GM12878 (cell line): Measurements from ENCODE around the gene VPS16. TPM values are rescaled to one million over a fixed set of nuclear protein-coding genes. Genes with fewer than 3 reads are reported as not detected.
A peak's percentile ranks its signal among the peaks of the same experiment; 100 is the strongest.

Experiments
- BACH1 ChIP-seq: fragments of 450-650 bp; IDR thresholded peaks from 2 replicates; pipeline ENCODE4 v1.6.1; 2017; ENCODE audit warnings: mild to moderate bottlenecking, borderline replicate concordance
- CREB1 ChIP-seq: IDR thresholded peaks from 2 replicates; pipeline ENCODE4 v1.6.1; 2012; ENCODE audit warnings: low read depth, mild to moderate bottlenecking, inconsistent platforms
- ESRRA ChIP-seq: IDR thresholded peaks from 2 replicates; pipeline ENCODE4 v1.6.1; 2012; ENCODE audit warnings: mild to moderate bottlenecking, low read length, improper control_type of control experiment
- HCFC1 ChIP-seq: fragments of 150-350 bp; IDR thresholded peaks from 2 replicates; pipeline ENCODE4 v1.6.1; 2014; ENCODE audit warnings: low read length
- IKZF1 ChIP-seq: fragments of 450-650 bp; conservative IDR thresholded peaks from 2 replicates; pipeline ENCODE4 v1.6.1; 2017; ENCODE audit warnings: antibody characterized with exemption, mild to moderate bottlenecking
- KAT2A ChIP-seq: conservative IDR thresholded peaks from 2 replicates; pipeline ENCODE4 v1.6.1; 2011; ENCODE audit warnings: low read depth, low read length; ENCODE audit not compliant: control insufficient read depth
- MEF2A ChIP-seq: IDR thresholded peaks from 2 replicates; pipeline ENCODE4 v1.6.1; 2011; ENCODE audit warnings: low read depth, mild to moderate bottlenecking, low read length, moderate library complexity; ENCODE audit not compliant: insufficient read depth
- MEF2B ChIP-seq: fragments of 450-650 bp; IDR thresholded peaks from 2 replicates; pipeline ENCODE4 v1.6.1; 2018; ENCODE audit warnings: mild to moderate bottlenecking, moderate library complexity; ENCODE audit not compliant: partially characterized antibody, poor library complexity, severe bottlenecking
- MTA3 ChIP-seq: IDR thresholded peaks from 2 replicates; pipeline ENCODE4 v1.6.1; 2012; ENCODE audit warnings: low read length, inconsistent platforms, borderline replicate concordance
- NBN ChIP-seq: fragments of 450-650 bp; IDR thresholded peaks from 2 replicates; pipeline ENCODE4 v1.6.1; 2016
- NFYB ChIP-seq: IDR thresholded peaks from 2 replicates; pipeline ENCODE4 v1.6.1; 2011; ENCODE audit warnings: low read depth, mild to moderate bottlenecking, low read length, improper control_type of control experiment, moderate library complexity; ENCODE audit not compliant: insufficient read depth
- POU2F2 ChIP-seq: IDR thresholded peaks from 3 replicates; pipeline ENCODE4 v1.6.1; 2011; ENCODE audit warnings: low read depth, mild to moderate bottlenecking, low read length, borderline replicate concordance
- RAD21 ChIP-seq: IDR thresholded peaks from 2 replicates; pipeline ENCODE4 v1.6.1; 2011; ENCODE audit warnings: mild to moderate bottlenecking, low read depth, low read length, moderate library complexity; ENCODE audit not compliant: insufficient read depth
- RCOR1 ChIP-seq: conservative IDR thresholded peaks from 2 replicates; pipeline ENCODE4 v1.6.1; 2012; ENCODE audit warnings: low read depth, low read length, improper control_type of control experiment
- SIN3A ChIP-seq: IDR thresholded peaks from 2 replicates; pipeline ENCODE4 v1.6.1; 2012; ENCODE audit warnings: low read depth, low read length, improper control_type of control experiment
- SMARCA5 ChIP-seq: fragments of 450-650 bp; IDR thresholded peaks from 2 replicates; pipeline ENCODE4 v1.6.1; 2017; ENCODE audit warnings: mild to moderate bottlenecking
- SP1 ChIP-seq: IDR thresholded peaks from one replicate; pipeline ENCODE4 v1.6.1; 2011; ENCODE audit warnings: low read depth, low read length
- TARDBP ChIP-seq: IDR thresholded peaks from 2 replicates; pipeline ENCODE4 v1.6.1; 2016; ENCODE audit warnings: borderline replicate concordance
- TCF12 ChIP-seq: IDR thresholded peaks from 2 replicates; pipeline ENCODE4 v1.6.1; 2011; ENCODE audit warnings: low read depth, mild to moderate bottlenecking, low read length
- YY1 ChIP-seq: IDR thresholded peaks from 2 replicates; pipeline ENCODE4 v1.6.1; 2011; ENCODE audit warnings: low read depth, mild to moderate bottlenecking, low read length
- polyA plus RNA-seq, 11 experiments: library from polyadenylated mRNA; depleted of rRNA in 4 of 11; unstranded in 6 of 11; stranded (reverse) in 5 of 11; fragments of >200 nt; fragmentation: Nextera tagmentation in 4 of 11; fragmentation: Illumina TruSeq in 1 of 11; extraction: Ambion mirVana in 4 of 11; extraction: Trizol in 1 of 11; gene quantifications; 1 replicate in 1 of 11; 2 replicates in 10 of 11; pipeline versions ENCODE4 v1.2.1 to v1.2.3, GENCODE V29; 2011 to 2016; ENCODE audit warnings: inconsistent platforms in 2 of 11, missing spikeins in 2 of 11, low read depth in 1 of 11
- total RNA-seq, 4 experiments: library from RNA; depleted of rRNA in 3 of 4; stranded (reverse); fragments of >200 nt in 3 of 4; fragmentation: Illumina TruSeq in 1 of 4; extraction: Trizol in 1 of 4; gene quantifications; 2 replicates each; pipeline versions ENCODE4 v1.2.1 to v1.2.3, GENCODE V29; 2013 to 2021
- TF ChIP-seq, protein P1 (sequence below): IDR thresholded peaks from 2 replicates; pipeline ENCODE4 v1.6.1; 2012; ENCODE audit warnings: low read depth, low read length, improper control_type of control experiment
- TF ChIP-seq, protein P2 (sequence below): IDR thresholded peaks from 2 replicates; pipeline ENCODE4 v1.6.1; 2012; ENCODE audit warnings: low read length, inconsistent platforms
- TF ChIP-seq, protein P3 (sequence below): fragments of 450-650 bp; conservative IDR thresholded peaks from 2 replicates; pipeline ENCODE4 v1.6.1; 2017; ENCODE audit warnings: mild to moderate bottlenecking, moderate library complexity
- TF ChIP-seq, protein P4 (sequence below), 3 experiments: IDR thresholded peaks in 2 of 3; conservative IDR thresholded peaks in 1 of 3; 2 replicates each; pipeline ENCODE4 v1.5.1; 2011; ENCODE audit warnings: low read depth in 3 of 3, low read length in 3 of 3, mild to moderate bottlenecking in 3 of 3, control low read depth in 2 of 3, moderate library complexity in 2 of 3, inconsistent platforms in 1 of 3, mixed read lengths in 1 of 3; ENCODE audit not compliant: control insufficient read depth in 2 of 3, insufficient read depth in 1 of 3; ENCODE audit errors: extremely low read depth in 1 of 3
- TF ChIP-seq, protein P5 (sequence below): fragments of 450-650 bp; IDR thresholded peaks from 2 replicates; pipeline ENCODE4 v1.6.1; 2017; ENCODE audit warnings: borderline replicate concordance

VPS16 gene
- total and polyA plus RNA-seq, 10 of the 15 experiments (the other 5 are each of a cell fraction or from before 2014, with no cell fraction given), result 8.4 to 37.5 (median 26.4) TPM

DNA sequence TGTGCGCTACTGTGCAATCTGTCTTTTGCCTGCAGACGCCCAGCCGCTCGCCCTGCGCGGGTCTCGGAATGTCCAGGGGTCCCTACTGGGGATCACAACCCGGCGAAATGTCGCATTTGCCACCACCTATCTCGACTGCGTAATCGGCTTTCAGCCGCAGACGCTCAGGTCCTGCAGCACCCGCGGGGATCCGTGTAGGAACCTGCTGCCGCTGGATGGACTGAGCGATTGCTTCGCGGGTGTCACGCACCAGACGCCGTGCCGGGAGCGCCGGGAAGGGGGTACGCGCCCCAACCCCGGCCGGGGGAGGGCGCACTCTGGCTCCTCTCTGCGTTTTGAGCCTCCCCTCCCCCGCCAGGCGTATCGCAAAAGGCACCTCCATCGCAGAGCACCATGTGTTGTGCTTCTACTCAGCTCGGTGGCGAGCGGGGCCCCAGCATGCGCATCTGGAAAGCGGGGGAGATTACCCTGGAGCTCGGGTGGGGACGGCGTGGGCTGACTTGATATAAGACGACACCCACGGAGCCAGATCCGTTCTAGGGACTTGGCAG, 32.0 kb downstream of the VPS16 start (continued):
- TF ChIP-seq HCFC1, result peak; percentile 4; the same call in 1 of the 2 replicates
- TF ChIP-seq, protein P1, sequence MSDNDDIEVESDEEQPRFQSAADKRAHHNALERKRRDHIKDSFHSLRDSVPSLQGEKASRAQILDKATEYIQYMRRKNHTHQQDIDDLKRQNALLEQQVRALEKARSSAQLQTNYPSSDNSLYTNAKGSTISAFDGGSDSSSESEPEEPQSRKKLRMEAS, result 0 out of 2 replicates have a peak, but pooled peaks have one; percentile 23
- TF ChIP-seq CREB1, result no peak
- TF ChIP-seq IKZF1, result no peak; the same call in none of the 2 replicates
- TF ChIP-seq SP1, result no peak
- TF ChIP-seq RAD21, result peak; percentile 52
- no peak for TF ChIP-seq RCOR1
- no peak for TF ChIP-seq NFYB
- no peak for TF ChIP-seq MEF2A
- TF ChIP-seq YY1, result peak; percentile 33; the same call in 1 of the 2 replicates
- TF ChIP-seq MEF2B, result no peak
- TF ChIP-seq SIN3A, result 0 out of 2 replicates have a peak, but pooled peaks have one; percentile 28
- TF ChIP-seq SMARCA5, result peak; percentile 46
- no peak for TF ChIP-seq TARDBP
- TF ChIP-seq BACH1, result peak; percentile 41; the same call in 1 of the 2 replicates
- TF ChIP-seq, protein P2, sequence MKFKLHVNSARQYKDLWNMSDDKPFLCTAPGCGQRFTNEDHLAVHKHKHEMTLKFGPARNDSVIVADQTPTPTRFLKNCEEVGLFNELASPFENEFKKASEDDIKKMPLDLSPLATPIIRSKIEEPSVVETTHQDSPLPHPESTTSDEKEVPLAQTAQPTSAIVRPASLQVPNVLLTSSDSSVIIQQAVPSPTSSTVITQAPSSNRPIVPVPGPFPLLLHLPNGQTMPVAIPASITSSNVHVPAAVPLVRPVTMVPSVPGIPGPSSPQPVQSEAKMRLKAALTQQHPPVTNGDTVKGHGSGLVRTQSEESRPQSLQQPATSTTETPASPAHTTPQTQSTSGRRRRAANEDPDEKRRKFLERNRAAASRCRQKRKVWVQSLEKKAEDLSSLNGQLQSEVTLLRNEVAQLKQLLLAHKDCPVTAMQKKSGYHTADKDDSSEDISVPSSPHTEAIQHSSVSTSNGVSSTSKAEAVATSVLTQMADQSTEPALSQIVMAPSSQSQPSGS, result no peak
- TF ChIP-seq, protein P3, sequence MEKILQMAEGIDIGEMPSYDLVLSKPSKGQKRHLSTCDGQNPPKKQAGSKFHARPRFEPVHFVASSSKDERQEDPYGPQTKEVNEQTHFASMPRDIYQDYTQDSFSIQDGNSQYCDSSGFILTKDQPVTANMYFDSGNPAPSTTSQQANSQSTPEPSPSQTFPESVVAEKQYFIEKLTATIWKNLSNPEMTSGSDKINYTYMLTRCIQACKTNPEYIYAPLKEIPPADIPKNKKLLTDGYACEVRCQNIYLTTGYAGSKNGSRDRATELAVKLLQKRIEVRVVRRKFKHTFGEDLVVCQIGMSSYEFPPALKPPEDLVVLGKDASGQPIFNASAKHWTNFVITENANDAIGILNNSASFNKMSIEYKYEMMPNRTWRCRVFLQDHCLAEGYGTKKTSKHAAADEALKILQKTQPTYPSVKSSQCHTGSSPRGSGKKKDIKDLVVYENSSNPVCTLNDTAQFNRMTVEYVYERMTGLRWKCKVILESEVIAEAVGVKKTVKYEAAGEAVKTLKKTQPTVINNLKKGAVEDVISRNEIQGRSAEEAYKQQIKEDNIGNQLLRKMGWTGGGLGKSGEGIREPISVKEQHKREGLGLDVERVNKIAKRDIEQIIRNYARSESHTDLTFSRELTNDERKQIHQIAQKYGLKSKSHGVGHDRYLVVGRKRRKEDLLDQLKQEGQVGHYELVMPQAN, result 0 out of 2 replicates have a peak, but pooled peaks have one; percentile 13
- 0 out of 2 replicates have a peak, but pooled peaks have one; percentile 16 for TF ChIP-seq TCF12
- 0 out of 2 replicates have a peak, but pooled peaks have one; percentile 42 for TF ChIP-seq MTA3
- TF ChIP-seq ESRRA, result 0 out of 2 replicates have a peak, but pooled peaks have one; percentile 11
- TF ChIP-seq POU2F2, result peak; percentile 56; the same call in 1 of the 3 replicates
- TF ChIP-seq, protein P4, sequence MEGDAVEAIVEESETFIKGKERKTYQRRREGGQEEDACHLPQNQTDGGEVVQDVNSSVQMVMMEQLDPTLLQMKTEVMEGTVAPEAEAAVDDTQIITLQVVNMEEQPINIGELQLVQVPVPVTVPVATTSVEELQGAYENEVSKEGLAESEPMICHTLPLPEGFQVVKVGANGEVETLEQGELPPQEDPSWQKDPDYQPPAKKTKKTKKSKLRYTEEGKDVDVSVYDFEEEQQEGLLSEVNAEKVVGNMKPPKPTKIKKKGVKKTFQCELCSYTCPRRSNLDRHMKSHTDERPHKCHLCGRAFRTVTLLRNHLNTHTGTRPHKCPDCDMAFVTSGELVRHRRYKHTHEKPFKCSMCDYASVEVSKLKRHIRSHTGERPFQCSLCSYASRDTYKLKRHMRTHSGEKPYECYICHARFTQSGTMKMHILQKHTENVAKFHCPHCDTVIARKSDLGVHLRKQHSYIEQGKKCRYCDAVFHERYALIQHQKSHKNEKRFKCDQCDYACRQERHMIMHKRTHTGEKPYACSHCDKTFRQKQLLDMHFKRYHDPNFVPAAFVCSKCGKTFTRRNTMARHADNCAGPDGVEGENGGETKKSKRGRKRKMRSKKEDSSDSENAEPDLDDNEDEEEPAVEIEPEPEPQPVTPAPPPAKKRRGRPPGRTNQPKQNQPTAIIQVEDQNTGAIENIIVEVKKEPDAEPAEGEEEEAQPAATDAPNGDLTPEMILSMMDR (IDR thresholded peaks at IDR 0.05 in 2 of 3, conservative IDR thresholded peaks at IDR 0.05 in 1 of 3; ENCODE audit: control insufficient read depth in 2 of 3, extremely low read depth in 1 of 3, insufficient read depth in 1 of 3, low read depth in 3 of 3, low read length in 3 of 3), result peak; percentile 50 to 67 (median 61); a peak in 5 of 6 replicates
- no peak for TF ChIP-seq KAT2A
- TF ChIP-seq NBN, result 0 out of 2 replicates have a peak, but pooled peaks have one; percentile 53
- TF ChIP-seq, protein P5, sequence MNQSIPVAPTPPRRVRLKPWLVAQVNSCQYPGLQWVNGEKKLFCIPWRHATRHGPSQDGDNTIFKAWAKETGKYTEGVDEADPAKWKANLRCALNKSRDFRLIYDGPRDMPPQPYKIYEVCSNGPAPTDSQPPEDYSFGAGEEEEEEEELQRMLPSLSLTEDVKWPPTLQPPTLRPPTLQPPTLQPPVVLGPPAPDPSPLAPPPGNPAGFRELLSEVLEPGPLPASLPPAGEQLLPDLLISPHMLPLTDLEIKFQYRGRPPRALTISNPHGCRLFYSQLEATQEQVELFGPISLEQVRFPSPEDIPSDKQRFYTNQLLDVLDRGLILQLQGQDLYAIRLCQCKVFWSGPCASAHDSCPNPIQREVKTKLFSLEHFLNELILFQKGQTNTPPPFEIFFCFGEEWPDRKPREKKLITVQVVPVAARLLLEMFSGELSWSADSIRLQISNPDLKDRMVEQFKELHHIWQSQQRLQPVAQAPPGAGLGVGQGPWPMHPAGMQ, result no peak
